Prostate gland (tissue), 2 donors: ENCODE data around the gene NFYC. TPM values are rescaled to one million over a fixed set of nuclear protein-coding genes. Genes with fewer than 3 reads are reported as not detected.

ENCODE experiments used
- DNase-seq: peaks from one replicate; pipeline ENCODE4 v3.0.0-alpha.2; 2019; ENCODE audit warnings: low spot score
- H3K27ac ChIP-seq, 2 donors: fragments of 200-600 bp; sonication (generic); 2 replicates each; pipeline ENCODE4 v1.5.1; 2017 to 2019
- H3K27me3 ChIP-seq: fragments of 200-600 bp; sonication (generic); replicated peaks from 2 replicates; pipeline ENCODE4 v1.5.1; 2019; ENCODE audit not compliant: insufficient read depth
- H3K36me3 ChIP-seq, 2 donors: fragments of 200-600 bp; sonication (generic); 1 replicate in 1 of 2; 2 replicates in 1 of 2; pipeline versions ENCODE4 v1.5.1 to v1.8.1; 2017 to 2019
- H3K4me1 ChIP-seq: fragments of 200-600 bp; sonication (generic); replicated peaks from 2 replicates; pipeline ENCODE4 v1.5.1; 2019
- H3K4me3 ChIP-seq, 2 donors: fragments of 200-600 bp; sonication (generic); 2 replicates each; pipeline ENCODE4 v1.5.1; 2017 to 2019
- H3K9me3 ChIP-seq: fragments of 200-600 bp; sonication (generic); 2 replicates; pipeline ENCODE4 v1.5.1; 2017
- CTCF ChIP-seq, 4 experiments: fragments of 200-600 bp in 2 of 4; fragments of 450-650 bp in 2 of 4; sonication (generic) in 2 of 4; IDR thresholded peaks; 1 replicate in 3 of 4; 2 replicates in 1 of 4; pipeline ENCODE4 v1.5.1; 2016 to 2019; ENCODE audit warnings: antibody characterized with exemption in 4 of 4, mild to moderate bottlenecking in 2 of 4, moderate library complexity in 2 of 4
- POLR2A ChIP-seq: fragments of 450-650 bp; IDR thresholded peaks from one replicate; pipeline ENCODE4 v1.6.1; 2016; ENCODE audit warnings: antibody characterized with exemption, mild to moderate bottlenecking
- POLR2AphosphoS5 ChIP-seq: sonication (generic); formaldehyde crosslinking; IDR thresholded peaks from one replicate; pipeline ENCODE4 v1.6.1; 2017; ENCODE audit warnings: antibody characterized with exemption
- WGBS: methylation state at CpG from one replicate; pipeline ENCODE4 v1.1.5; 2018; 5-methylcytosine and 5-hydroxymethylcytosine counted together
- intact Hi-C: fragments of 100-400 bp; cut with DNase I; formaldehyde crosslinking; loops from one replicate; pipeline ENCODE4 v1.14.2; 2022
- total RNA-seq, 2 donors: library from RNA; depleted of rRNA; stranded (reverse); fragments of >200 nt; gene quantifications; one replicate each; pipeline ENCODE4 v1.1.0, GENCODE V29; 2016

Gene NFYC
- total RNA-seq, 2 donors from 2014 or later: 54.9 to 93.8 TPM

- Histone ChIP-seq H3K4me1 (no peaks in the 10 kb centered on the region), H3K9me3 (no peaks in the 10 kb centered on the region), H3K27me3 (no peaks in the 10 kb centered on the region), H3K36me3 (no peaks in the 10 kb centered on the region), H3K4me3 (no peak overlapping the region), H3K27ac (peak overlapping the region; percentile 18 to 21)
- DNase-seq: no peak
- intact Hi-C loops: no loop called here
- WGBS: 68% methylated on average over 20 of the region's 20 CpGs
- TF ChIP-seq POLR2A: no peak
- no peak for TF ChIP-seq POLR2AphosphoS5
- TF ChIP-seq CTCF (IDR thresholded peaks at IDR 0.05): no peak
Observed at GRCh38 chr1:40806731-40807695, 115.5 kb downstream of the NFYC start.

GRCh38 chr1:40808002-40808401 lies 116.5 kb downstream of the NFYC start:
- DNase-seq: no peak
- no peak overlapping the region for H3K4me3 ChIP-seq
- intact Hi-C loops: no loop called here
- no peaks in the 10 kb centered on the region for H3K4me1 ChIP-seq
- no peaks in the 10 kb centered on the region for H3K9me3 ChIP-seq
- TF ChIP-seq POLR2A: no peak
- TF ChIP-seq POLR2AphosphoS5: no peak
- no peak for TF ChIP-seq CTCF (IDR thresholded peaks at IDR 0.05)
- no peaks in the 10 kb centered on the region for H3K27me3 ChIP-seq
- 43% methylated on average over 3 of the region's 3 CpGs for WGBS
- no peak overlapping the region for H3K27ac ChIP-seq
- no peaks in the 10 kb centered on the region for H3K36me3 ChIP-seq

- no peak overlapping the region for H3K4me3 ChIP-seq
- TF ChIP-seq POLR2A: no peak
- no peak for TF ChIP-seq CTCF (IDR thresholded peaks at IDR 0.05)
- no peak for TF ChIP-seq POLR2AphosphoS5
- DNase-seq: no peak
- no peaks in the 10 kb centered on the region for H3K36me3 ChIP-seq
- H3K27ac ChIP-seq: no peak overlapping the region
- no peaks in the 10 kb centered on the region for H3K4me1 ChIP-seq
- H3K9me3 ChIP-seq: no peaks in the 10 kb centered on the region
- no peaks in the 10 kb centered on the region for H3K27me3 ChIP-seq
- 84% methylated on average over 3 of the region's 3 CpGs for WGBS
- intact Hi-C loops: no loop called here
Observed at GRCh38 chr1:40808444-40808843, 116.9 kb downstream of the NFYC start.

- Histone ChIP-seq H3K4me3 (no peak overlapping the region), H3K27ac (no peak overlapping the region), H3K4me1 (no peaks in the 10 kb centered on the region), H3K9me3 (no peaks in the 10 kb centered on the region), H3K27me3 (no peaks in the 10 kb centered on the region), H3K36me3 (no peaks in the 10 kb centered on the region)
- WGBS: 87% methylated on average over 6 of the region's 6 CpGs
- TF ChIP-seq CTCF (IDR thresholded peaks at IDR 0.05) (no peak), POLR2A (no peak), POLR2AphosphoS5 (no peak)
- DNase-seq: no peak
- intact Hi-C loops: no loop called here
Observed at GRCh38 chr1:40808909-40809308, 117.4 kb downstream of the NFYC start.

GRCh38 chr1:40810927-40811326 lies 119.4 kb downstream of the NFYC start:
- Histone ChIP-seq H3K4me3 (no peak overlapping the region), H3K36me3 (no peaks in the 10 kb centered on the region), H3K9me3 (no peaks in the 10 kb centered on the region), H3K27me3 (no peaks in the 10 kb centered on the region), H3K27ac (no peak overlapping the region), H3K4me1 (no peaks in the 10 kb centered on the region)
- DNase-seq: no peak
- intact Hi-C loops: no loop called here
- TF ChIP-seq POLR2A: no peak
- no peak for TF ChIP-seq POLR2AphosphoS5
- no peak for TF ChIP-seq CTCF (IDR thresholded peaks at IDR 0.05)
- WGBS: 84% methylated on average over 5 of the region's 5 CpGs
